WI38 (cell line): ENCODE measurements around the gene NOC4L.

Experiments used
- H3K4me3 ChIP-seq: 2 replicates; pipeline ENCODE4 v1.5.1; 2011; ENCODE audit warnings: low read depth, mild to moderate bottlenecking, control low read depth, low read length
- TF ChIP-seq, protein P1 (sequence below): IDR thresholded peaks from 2 replicates; pipeline ENCODE4 v1.5.1; 2012; ENCODE audit warnings: low read depth, mild to moderate bottlenecking, control low read depth, low read length

NOC4L gene

DNA sequence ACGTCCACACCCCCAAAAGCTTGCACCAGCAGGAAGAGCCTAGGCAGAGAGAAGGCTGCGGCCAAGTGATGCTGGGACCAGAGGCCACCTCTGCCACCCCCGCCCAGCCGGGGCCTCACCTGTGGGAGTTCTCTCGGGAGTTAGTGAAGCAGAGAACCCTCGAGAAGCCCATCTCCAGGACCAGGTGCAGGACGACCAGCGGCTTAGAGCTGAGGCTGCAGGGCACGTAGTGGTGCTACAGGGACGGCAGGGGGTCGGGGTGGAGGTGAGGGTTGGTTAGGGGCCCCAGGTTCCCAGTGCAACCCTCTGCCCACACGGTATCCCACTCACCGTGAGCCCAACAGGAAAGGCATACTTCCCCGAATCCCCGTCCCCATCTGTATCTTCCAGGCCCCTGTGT lies 3.8 kb upstream of the NOC4L start:
- TF ChIP-seq, protein P1, sequence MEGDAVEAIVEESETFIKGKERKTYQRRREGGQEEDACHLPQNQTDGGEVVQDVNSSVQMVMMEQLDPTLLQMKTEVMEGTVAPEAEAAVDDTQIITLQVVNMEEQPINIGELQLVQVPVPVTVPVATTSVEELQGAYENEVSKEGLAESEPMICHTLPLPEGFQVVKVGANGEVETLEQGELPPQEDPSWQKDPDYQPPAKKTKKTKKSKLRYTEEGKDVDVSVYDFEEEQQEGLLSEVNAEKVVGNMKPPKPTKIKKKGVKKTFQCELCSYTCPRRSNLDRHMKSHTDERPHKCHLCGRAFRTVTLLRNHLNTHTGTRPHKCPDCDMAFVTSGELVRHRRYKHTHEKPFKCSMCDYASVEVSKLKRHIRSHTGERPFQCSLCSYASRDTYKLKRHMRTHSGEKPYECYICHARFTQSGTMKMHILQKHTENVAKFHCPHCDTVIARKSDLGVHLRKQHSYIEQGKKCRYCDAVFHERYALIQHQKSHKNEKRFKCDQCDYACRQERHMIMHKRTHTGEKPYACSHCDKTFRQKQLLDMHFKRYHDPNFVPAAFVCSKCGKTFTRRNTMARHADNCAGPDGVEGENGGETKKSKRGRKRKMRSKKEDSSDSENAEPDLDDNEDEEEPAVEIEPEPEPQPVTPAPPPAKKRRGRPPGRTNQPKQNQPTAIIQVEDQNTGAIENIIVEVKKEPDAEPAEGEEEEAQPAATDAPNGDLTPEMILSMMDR = no peak
- H3K4me3 ChIP-seq = no peak overlapping the region

GRCh38 chr12:132140918-132141841 lies 3.1 kb upstream of the NOC4L start:
- H3K4me3 ChIP-seq = no peak overlapping the region
- TF ChIP-seq, protein P1 = no peak

- TF ChIP-seq, protein P1 = no peak
- H3K4me3 ChIP-seq = no peak overlapping the region
Observed at GRCh38 chr12:132141976-132142678, 2.1 kb upstream of the NOC4L start.

DNA sequence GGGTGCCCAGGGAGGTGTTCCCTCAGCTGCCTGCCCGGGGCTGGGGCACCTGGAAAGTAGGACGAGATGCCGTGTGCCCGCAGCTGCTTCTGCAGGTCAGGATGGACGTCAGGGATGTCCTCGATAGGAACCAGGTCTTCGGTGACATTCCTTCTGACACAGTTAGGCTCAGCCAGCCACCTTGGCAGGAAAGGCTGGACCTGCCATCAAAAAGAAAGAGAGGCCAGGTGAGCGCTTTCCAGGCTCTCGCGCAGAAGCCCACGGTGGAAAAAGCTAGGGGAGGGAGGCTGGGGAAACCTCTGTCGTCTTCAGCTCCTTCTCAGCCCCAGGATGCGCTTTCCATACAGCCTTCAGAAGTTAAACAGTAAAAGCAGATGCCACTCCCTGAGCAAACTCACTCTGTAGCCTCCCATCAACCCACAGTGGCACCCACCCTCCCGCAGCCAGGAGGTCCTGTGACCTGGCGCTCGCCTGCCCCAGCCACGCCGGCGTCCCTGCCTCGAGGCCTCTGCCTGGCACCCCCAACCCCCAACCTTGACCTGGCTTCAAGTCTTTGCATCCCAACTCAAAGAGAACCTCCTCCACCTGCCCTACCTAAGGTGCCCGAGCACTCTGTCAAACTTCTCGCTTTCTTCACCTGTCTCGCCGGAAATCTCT lies 1.4 kb upstream of the NOC4L start:
- TF ChIP-seq, protein P1 = no peak
- H3K4me3 ChIP-seq = peak overlapping the region; percentile 82

- TF ChIP-seq, protein P1 = no peak
- H3K4me3 ChIP-seq = peak overlapping the region; percentile 82
Observed at GRCh38 chr12:132143336-132144071, 753 bp upstream of the NOC4L start.

DNA sequence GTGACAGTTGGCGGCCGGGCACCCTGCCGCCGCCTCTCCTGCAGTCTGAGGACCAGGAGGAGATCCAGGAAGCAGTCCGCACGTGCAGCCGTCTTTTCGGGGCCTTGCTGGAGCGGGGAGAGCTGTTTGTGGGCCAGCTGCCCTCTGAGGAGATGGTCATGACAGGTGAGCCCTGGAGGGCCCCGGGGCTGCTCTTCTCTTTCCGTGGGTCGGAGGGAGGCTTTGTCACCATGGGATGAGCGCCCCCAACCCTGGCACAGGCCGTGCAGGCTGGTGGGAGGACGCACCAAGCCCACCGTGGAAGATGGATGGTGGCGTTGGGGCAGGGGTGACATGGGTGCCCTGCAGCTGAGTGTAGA lies 532 bp downstream of the NOC4L start:
- TF ChIP-seq, protein P1 = no peak

More for the DNA sequence above, 532 bp downstream of the NOC4L start:
- peak overlapping the region; percentile 82 for H3K4me3 ChIP-seq
